ENCODE data around the gene TPR.

DNA sequence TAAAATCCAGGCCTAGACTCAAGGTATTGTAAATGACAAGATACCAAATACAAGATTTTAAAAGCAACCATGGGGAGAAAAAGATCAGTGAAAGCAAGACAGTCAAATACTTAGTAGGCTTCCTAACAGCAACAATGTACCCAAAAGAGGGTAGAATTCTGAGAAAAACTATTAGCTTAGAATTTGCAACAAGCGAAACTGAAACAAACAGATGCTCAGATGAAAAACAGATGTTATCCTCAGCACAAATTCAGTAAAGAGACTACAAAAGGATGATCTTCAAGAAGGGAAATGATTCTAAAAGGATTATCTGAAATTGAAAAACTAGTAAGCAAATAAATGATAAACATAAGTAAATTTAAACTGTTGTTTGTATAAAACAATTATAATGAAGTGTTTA is 45.9 kb upstream of the TPR start:
- TF ChIP-seq, protein P1, sequence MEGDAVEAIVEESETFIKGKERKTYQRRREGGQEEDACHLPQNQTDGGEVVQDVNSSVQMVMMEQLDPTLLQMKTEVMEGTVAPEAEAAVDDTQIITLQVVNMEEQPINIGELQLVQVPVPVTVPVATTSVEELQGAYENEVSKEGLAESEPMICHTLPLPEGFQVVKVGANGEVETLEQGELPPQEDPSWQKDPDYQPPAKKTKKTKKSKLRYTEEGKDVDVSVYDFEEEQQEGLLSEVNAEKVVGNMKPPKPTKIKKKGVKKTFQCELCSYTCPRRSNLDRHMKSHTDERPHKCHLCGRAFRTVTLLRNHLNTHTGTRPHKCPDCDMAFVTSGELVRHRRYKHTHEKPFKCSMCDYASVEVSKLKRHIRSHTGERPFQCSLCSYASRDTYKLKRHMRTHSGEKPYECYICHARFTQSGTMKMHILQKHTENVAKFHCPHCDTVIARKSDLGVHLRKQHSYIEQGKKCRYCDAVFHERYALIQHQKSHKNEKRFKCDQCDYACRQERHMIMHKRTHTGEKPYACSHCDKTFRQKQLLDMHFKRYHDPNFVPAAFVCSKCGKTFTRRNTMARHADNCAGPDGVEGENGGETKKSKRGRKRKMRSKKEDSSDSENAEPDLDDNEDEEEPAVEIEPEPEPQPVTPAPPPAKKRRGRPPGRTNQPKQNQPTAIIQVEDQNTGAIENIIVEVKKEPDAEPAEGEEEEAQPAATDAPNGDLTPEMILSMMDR (IDR thresholded peaks at IDR 0.05): no peak
- no peak for TF ChIP-seq EZH2 (IDR thresholded peaks at IDR 0.05; ENCODE audit: borderline replicate concordance, insufficient read depth, low read depth, low read length, poor library complexity, severe bottlenecking)

Measured in B cell (primary cell).